ENCODE results near the gene MACROD2.

MACROD2 gene

GRCh38 chr20:14604143-14604542, 608.8 kb downstream of the MACROD2 start:
- TF ChIP-seq, protein P1, sequence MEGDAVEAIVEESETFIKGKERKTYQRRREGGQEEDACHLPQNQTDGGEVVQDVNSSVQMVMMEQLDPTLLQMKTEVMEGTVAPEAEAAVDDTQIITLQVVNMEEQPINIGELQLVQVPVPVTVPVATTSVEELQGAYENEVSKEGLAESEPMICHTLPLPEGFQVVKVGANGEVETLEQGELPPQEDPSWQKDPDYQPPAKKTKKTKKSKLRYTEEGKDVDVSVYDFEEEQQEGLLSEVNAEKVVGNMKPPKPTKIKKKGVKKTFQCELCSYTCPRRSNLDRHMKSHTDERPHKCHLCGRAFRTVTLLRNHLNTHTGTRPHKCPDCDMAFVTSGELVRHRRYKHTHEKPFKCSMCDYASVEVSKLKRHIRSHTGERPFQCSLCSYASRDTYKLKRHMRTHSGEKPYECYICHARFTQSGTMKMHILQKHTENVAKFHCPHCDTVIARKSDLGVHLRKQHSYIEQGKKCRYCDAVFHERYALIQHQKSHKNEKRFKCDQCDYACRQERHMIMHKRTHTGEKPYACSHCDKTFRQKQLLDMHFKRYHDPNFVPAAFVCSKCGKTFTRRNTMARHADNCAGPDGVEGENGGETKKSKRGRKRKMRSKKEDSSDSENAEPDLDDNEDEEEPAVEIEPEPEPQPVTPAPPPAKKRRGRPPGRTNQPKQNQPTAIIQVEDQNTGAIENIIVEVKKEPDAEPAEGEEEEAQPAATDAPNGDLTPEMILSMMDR (IDR thresholded peaks at IDR 0.05; ENCODE audit: insufficient read depth, low read length, poor library complexity, severe bottlenecking), result no peak
- DNase-seq (ENCODE audit: extremely low read depth, insufficient read length), result no peak
- Histone ChIP-seq H3K4me3 (replicated peaks; ENCODE audit: low read depth, low read length) (no peak overlapping the region), H3K27me3 (replicated peaks; ENCODE audit: control insufficient read depth, insufficient read depth, low read length) (no peaks in the 10 kb centered on the region), H3K36me3 (ENCODE audit: control insufficient read depth, insufficient read depth, low read length) (no peaks in the 10 kb centered on the region)

DNA sequence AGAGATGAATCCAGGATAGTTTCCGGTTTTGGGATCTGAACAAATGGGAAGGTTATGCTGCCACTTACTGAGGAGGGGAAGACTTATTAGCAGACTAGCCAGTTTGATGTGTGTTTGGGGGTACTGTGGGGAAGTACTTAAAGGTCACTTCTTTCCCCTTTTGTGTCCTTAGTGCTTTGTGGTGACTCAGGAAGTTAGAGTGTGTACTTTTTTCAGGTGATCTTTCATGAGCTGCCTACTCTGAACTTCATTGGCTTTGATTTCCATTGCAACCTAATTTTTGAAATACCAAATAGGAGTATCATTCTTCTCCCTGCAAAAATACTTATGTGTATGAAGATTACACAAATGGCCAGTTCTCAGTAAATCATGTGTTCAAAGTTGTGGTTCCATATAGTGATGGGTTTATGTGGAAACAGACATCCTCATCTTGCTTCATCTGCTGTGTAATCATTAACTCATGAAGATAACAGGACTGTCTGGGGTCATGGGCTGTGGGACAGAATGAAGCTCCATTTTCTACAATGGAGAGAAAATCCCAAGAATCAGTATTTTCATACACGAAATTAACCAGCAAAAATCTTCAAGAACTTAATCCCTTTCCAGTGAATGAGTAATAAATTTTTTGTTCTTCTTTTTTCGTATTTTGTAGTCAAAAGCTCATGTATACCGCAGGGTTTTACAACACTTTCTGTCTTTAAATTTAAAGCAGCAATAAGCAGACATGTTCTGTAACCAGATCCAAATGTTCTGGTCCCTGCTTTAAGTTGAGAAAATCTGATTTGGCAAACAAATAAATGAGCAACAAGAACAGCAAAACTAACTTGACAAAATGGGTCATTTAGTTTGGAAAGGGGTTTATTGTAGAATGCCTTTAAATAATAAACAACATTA, 614.3 kb downstream of the MACROD2 start:
- H3K27me3 ChIP-seq (replicated peaks; ENCODE audit: control insufficient read depth, insufficient read depth, low read length), result no peaks in the 10 kb centered on the region
- TF ChIP-seq, protein P1 (IDR thresholded peaks at IDR 0.05; ENCODE audit: insufficient read depth, low read length, poor library complexity, severe bottlenecking), result no peak
- DNase-seq (ENCODE audit: extremely low read depth, insufficient read length), result no peak
- H3K4me3 ChIP-seq (replicated peaks; ENCODE audit: low read depth, low read length), result no peak overlapping the region
- no peaks in the 10 kb centered on the region for H3K36me3 ChIP-seq (ENCODE audit: control insufficient read depth, insufficient read depth, low read length)

GRCh38 chr20:14611479-14611878, 616.2 kb downstream of the MACROD2 start:
- DNase-seq (ENCODE audit: extremely low read depth, insufficient read length), result no peak
- Histone ChIP-seq H3K4me3 (replicated peaks; ENCODE audit: low read depth, low read length) (no peak overlapping the region), H3K36me3 (ENCODE audit: control insufficient read depth, insufficient read depth, low read length) (no peaks in the 10 kb centered on the region), H3K27me3 (replicated peaks; ENCODE audit: control insufficient read depth, insufficient read depth, low read length) (no peaks in the 10 kb centered on the region)
- TF ChIP-seq, protein P1 (IDR thresholded peaks at IDR 0.05; ENCODE audit: insufficient read depth, low read length, poor library complexity, severe bottlenecking), result no peak

DNA sequence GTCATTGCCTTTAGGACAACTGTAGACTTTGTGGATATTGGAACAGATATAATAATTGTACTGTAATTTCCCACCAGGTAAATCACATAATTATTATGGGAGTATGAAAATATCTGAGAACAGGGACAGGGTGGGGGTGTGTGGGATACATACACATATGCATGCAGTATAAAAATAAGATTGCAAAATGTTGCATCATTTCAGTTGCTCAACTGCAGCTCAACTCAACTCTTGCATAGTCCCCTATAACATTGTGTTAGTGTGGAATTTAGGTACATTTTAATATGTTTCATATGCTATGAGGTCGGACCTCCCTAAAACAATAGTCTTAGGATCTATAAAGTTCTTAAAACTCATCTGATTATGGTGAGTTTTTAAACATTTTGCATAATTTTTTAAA, 617.1 kb downstream of the MACROD2 start:
- no peak for DNase-seq (ENCODE audit: extremely low read depth, insufficient read length)
- TF ChIP-seq, protein P1 (IDR thresholded peaks at IDR 0.05; ENCODE audit: insufficient read depth, low read length, poor library complexity, severe bottlenecking), result no peak
- H3K27me3 ChIP-seq (replicated peaks; ENCODE audit: control insufficient read depth, insufficient read depth, low read length), result no peaks in the 10 kb centered on the region
- no peaks in the 10 kb centered on the region for H3K36me3 ChIP-seq (ENCODE audit: control insufficient read depth, insufficient read depth, low read length)
- no peak overlapping the region for H3K4me3 ChIP-seq (replicated peaks; ENCODE audit: low read depth, low read length)

- Histone ChIP-seq H3K27me3 (replicated peaks; ENCODE audit: control insufficient read depth, insufficient read depth, low read length) (no peaks in the 10 kb centered on the region), H3K4me3 (replicated peaks; ENCODE audit: low read depth, low read length) (no peak overlapping the region), H3K36me3 (ENCODE audit: control insufficient read depth, insufficient read depth, low read length) (no peaks in the 10 kb centered on the region)
- TF ChIP-seq, protein P1 (IDR thresholded peaks at IDR 0.05; ENCODE audit: insufficient read depth, low read length, poor library complexity, severe bottlenecking), result no peak
- DNase-seq (ENCODE audit: extremely low read depth, insufficient read length), result no peak
Measured at GRCh38 chr20:14616003-14616402, 620.7 kb downstream of the MACROD2 start.

All from GM06990 (cell line).